ENCODE results near the gene RBBP8NL. TPM values are rescaled to one million over a fixed set of nuclear protein-coding genes. Genes with fewer than 3 reads are reported as not detected.

RBBP8NL gene
- total RNA-seq, 1 donor from 2014 or later: 17.5 TPM

DNA sequence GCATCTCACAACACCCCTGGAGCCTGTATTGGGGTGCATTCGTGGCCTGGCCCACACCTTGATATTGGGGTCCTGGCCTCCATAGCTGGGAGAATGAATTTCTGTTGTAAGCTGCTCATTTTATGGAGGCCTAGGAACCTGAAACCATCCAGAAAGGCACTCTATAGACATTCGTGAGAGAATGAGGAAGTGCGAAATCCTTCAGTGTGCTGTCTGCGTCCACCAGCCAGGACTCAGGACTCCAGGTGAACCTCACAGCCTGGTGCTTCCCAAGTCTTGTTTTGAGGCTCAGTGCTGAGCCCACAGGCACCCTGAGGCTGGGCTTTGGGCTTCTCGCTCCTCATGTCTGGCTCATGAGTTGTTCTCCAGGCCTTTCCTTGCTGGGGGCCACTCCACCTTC lies 11.9 kb upstream of the RBBP8NL start:
- peaks cover 39% of the 10 kb centered on the region for H3K27me3 Mint-ChIP-seq
- no peak overlapping the region for H3K4me3 Mint-ChIP-seq (ENCODE audit: low read depth)
- DNase-seq (ENCODE audit: low spot score, unreplicated experiment): no peak
- no peaks in the 10 kb centered on the region for H3K9me3 Mint-ChIP-seq (ENCODE audit: low read depth)
- H3K36me3 Mint-ChIP-seq (ENCODE audit: insufficient read depth): no peaks in the 10 kb centered on the region
- TF ChIP-seq, protein P1, sequence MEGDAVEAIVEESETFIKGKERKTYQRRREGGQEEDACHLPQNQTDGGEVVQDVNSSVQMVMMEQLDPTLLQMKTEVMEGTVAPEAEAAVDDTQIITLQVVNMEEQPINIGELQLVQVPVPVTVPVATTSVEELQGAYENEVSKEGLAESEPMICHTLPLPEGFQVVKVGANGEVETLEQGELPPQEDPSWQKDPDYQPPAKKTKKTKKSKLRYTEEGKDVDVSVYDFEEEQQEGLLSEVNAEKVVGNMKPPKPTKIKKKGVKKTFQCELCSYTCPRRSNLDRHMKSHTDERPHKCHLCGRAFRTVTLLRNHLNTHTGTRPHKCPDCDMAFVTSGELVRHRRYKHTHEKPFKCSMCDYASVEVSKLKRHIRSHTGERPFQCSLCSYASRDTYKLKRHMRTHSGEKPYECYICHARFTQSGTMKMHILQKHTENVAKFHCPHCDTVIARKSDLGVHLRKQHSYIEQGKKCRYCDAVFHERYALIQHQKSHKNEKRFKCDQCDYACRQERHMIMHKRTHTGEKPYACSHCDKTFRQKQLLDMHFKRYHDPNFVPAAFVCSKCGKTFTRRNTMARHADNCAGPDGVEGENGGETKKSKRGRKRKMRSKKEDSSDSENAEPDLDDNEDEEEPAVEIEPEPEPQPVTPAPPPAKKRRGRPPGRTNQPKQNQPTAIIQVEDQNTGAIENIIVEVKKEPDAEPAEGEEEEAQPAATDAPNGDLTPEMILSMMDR (IDR thresholded peaks at IDR 0.05; ENCODE audit: unreplicated experiment): no peak
- peaks cover 2% of the 10 kb centered on the region for H3K4me1 Mint-ChIP-seq (ENCODE audit: low read depth)
- H3K27ac Mint-ChIP-seq: no peak overlapping the region

DNA sequence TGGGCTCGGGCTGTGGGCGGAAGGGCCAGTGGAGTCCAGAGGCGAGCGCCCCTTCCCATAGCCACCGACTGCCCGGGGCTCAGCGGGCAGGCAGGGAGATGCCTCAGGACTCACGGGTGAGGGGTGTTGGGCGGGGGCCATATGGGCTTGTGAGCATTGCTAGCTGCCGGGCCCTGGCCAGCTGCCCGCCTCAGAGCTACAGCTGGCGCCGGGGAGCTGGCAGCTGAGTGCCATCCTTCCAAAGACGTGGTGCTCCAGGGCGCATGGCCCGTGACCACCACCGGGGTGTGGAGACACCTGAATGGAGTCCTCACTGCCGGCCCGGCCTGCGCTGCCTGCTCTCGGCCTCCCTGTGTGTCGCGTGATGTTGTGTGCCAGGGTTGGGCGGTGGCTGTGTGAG lies 10.6 kb upstream of the RBBP8NL start:
- no peak overlapping the region for H3K27ac Mint-ChIP-seq
- DNase-seq (ENCODE audit: low spot score, unreplicated experiment): no peak
- H3K9me3 Mint-ChIP-seq (ENCODE audit: low read depth): no peaks in the 10 kb centered on the region
- peaks cover 44% of the 10 kb centered on the region for H3K27me3 Mint-ChIP-seq
- no peaks in the 10 kb centered on the region for H3K36me3 Mint-ChIP-seq (ENCODE audit: insufficient read depth)
- no peak overlapping the region for H3K4me3 Mint-ChIP-seq (ENCODE audit: low read depth)
- H3K4me1 Mint-ChIP-seq (ENCODE audit: low read depth): peaks cover 8% of the 10 kb centered on the region
- TF ChIP-seq, protein P1 (IDR thresholded peaks at IDR 0.05; ENCODE audit: unreplicated experiment): peak; percentile 18

DNA sequence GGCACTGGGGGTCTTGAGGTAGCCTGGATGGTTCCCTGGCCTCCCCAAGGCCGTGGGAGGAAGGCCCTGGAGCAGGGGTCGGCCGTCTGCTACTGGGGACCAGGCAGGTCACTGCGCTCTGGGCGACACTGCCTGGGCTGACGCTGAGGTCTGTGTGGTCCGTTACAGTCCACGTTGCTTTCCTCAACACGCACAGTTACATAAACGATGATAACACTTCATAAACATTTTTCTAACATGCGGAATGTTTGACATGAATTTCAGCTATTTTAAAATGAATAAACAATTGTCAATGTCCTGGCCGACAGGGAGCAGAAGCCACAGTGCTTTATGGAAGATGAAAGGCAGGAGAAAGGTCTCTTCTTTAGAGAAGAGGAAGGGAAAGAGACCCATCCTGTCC lies 10.2 kb upstream of the RBBP8NL start:
- DNase-seq (ENCODE audit: low spot score, unreplicated experiment): no peak
- TF ChIP-seq, protein P1 (IDR thresholded peaks at IDR 0.05; ENCODE audit: unreplicated experiment): no peak
- no peak overlapping the region for H3K27ac Mint-ChIP-seq
- H3K4me3 Mint-ChIP-seq (ENCODE audit: low read depth): no peak overlapping the region
- H3K9me3 Mint-ChIP-seq (ENCODE audit: low read depth): no peaks in the 10 kb centered on the region
- H3K27me3 Mint-ChIP-seq: peaks cover 45% of the 10 kb centered on the region
- H3K36me3 Mint-ChIP-seq (ENCODE audit: insufficient read depth): no peaks in the 10 kb centered on the region
- H3K4me1 Mint-ChIP-seq (ENCODE audit: low read depth): peaks cover 8% of the 10 kb centered on the region

DNA sequence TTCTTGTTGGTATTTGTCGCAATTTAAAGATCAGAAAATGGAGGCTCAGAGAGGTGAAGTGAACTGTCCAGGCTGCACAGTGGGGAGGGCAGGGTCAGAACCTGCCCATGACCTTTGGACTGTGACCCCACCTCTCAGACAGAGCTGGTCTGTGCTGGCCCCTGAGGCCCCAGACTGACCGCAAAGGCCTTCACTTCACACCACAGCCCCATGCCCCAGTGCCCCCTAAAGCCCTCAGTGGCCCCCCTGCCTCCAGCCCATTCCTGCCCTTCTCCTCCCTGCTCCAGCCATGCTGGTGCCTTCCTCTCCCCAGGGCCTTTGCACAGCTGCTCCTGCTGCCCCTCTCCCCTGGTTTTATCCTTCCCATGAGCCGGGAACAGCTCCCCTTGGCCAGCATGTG lies 9.4 kb upstream of the RBBP8NL start:
- Mint-ChIP-seq H3K9me3 (ENCODE audit: low read depth) (no peaks in the 10 kb centered on the region), H3K4me3 (ENCODE audit: low read depth) (no peak overlapping the region), H3K27ac (no peak overlapping the region), H3K27me3 (peaks cover 45% of the 10 kb centered on the region), H3K36me3 (ENCODE audit: insufficient read depth) (no peaks in the 10 kb centered on the region), H3K4me1 (ENCODE audit: low read depth) (peaks cover 8% of the 10 kb centered on the region)
- TF ChIP-seq, protein P1 (IDR thresholded peaks at IDR 0.05; ENCODE audit: unreplicated experiment): no peak
- DNase-seq (ENCODE audit: low spot score, unreplicated experiment): no peak

DNA sequence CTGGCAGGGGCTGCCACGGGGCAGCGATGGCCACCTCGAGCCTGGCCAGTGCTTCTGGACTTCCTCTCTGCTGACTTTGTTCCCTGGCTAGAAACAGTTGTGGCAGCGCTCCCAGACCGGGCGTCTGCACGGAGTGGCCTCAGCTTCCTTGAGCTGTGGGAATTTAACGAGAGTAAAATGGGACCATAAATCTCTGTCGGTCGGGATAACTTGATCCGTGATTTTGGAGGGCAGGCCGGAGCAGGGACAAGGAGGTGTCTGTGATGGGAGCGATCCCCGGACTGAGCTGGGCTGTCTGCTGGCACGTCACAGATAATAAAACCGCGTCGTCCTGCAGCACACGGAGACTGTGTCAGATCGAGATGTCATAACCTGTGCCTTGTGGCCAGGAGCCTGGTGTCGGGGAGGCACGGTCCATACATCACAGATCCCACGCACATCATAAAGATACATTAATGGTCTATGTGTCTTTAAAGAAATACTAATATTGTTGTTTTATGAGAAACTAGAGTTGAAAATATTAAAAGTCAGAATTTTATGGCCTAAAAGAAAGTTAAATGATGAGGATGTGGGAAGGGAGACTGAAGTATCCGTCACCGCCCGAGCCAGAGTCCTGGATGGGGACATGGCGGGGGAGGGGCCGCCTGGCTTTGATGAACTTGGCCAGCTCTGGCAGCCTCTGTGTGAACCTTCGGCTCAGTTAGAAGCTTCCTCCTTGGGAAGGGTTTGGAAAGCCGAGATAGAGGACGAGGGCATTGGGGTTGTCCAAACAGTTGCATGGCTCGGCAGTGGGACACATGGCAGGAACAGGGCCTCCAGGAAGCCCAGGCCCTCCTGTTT lies 6.5 kb upstream of the RBBP8NL start:
- Mint-ChIP-seq H3K4me3 (ENCODE audit: low read depth) (no peak overlapping the region), H3K9me3 (ENCODE audit: low read depth) (no peaks in the 10 kb centered on the region)

More for the DNA sequence above, 6.5 kb upstream of the RBBP8NL start:
- peaks cover 36% of the 10 kb centered on the region for H3K27me3 Mint-ChIP-seq
- no peak for DNase-seq (ENCODE audit: low spot score, unreplicated experiment)
- TF ChIP-seq, protein P1 (IDR thresholded peaks at IDR 0.05; ENCODE audit: unreplicated experiment): no peak
- H3K36me3 Mint-ChIP-seq (ENCODE audit: insufficient read depth): no peaks in the 10 kb centered on the region
- peaks cover 28% of the 10 kb centered on the region for H3K4me1 Mint-ChIP-seq (ENCODE audit: low read depth)
- no peak overlapping the region for H3K27ac Mint-ChIP-seq

Measured in progenitor cell of endocrine pancreas (in vitro differentiated cells).